Endothelial cell of umbilical vein (primary cell): ENCODE results near the gene DAB2IP. TPM values are rescaled to one million over a fixed set of nuclear protein-coding genes. Genes with fewer than 3 reads are reported as not detected.

Source experiments
- BruUV-seq: library from RNA; stranded (reverse); fragments of 400-500 nt; replicated peaks from 2 replicates; lab custom pipeline; 2021; lab: Mats Ljungman, UMichigan
- CTCF ChIA-PET: fragments of 300-600, 350-600 bp; sonication (Branson Sonifier 250); formaldehyde crosslinking; loops from one replicate; lab custom pipeline; 2021; ENCODE audit warnings: antibody characterized with exemption, inconsistent platforms; lab: Charles Lee
- POLR2A ChIA-PET: fragments of 300-600, 350-600 bp; sonication (Branson Sonifier 250); formaldehyde crosslinking; loops from one replicate; lab custom pipeline; 2021; ENCODE audit warnings: antibody characterized with exemption, inconsistent platforms; lab: Charles Lee
- DNase-seq: peaks from one replicate; pipeline ENCODE4 v3.0.0-alpha.2; 2011; ENCODE audit warnings: low read depth, low spot score
- FAIRE-seq: peaks from 2 replicates; lab custom pipeline; 2011; peaks lifted over from hg19 to GRCh38; lab: Jason Lieb, UNC
- H2AFZ ChIP-seq: 2 replicates; pipeline ENCODE4 v1.6.0; 2012; ENCODE audit warnings: low read depth, low read length, control low read depth, inconsistent platforms
- H3K27ac ChIP-seq: 2 replicates; pipeline ENCODE4 v1.5.1; 2011; ENCODE audit warnings: low read depth, mild to moderate bottlenecking, control low read depth, low read length, moderate library complexity; ENCODE audit not compliant: insufficient read depth
- H3K27me3 ChIP-seq, 2 experiments: 2 replicates each; pipeline versions ENCODE4 v1.6.0 to v1.6.1; 2011; ENCODE audit warnings: low read length in 2 of 2, mixed read lengths in 1 of 2; ENCODE audit not compliant: control insufficient read depth in 2 of 2, insufficient read depth in 2 of 2
- H3K36me3 ChIP-seq, 2 experiments: 2 replicates in 1 of 2; 3 replicates in 1 of 2; pipeline ENCODE4 v1.5.1; 2011; ENCODE audit warnings: low read length in 2 of 2, mild to moderate bottlenecking in 1 of 2, moderate library complexity in 1 of 2; ENCODE audit not compliant: control insufficient read depth in 2 of 2, insufficient read depth in 2 of 2; ENCODE audit errors: extremely low read depth in 1 of 2
- H3K4me1 ChIP-seq: 3 replicates; pipeline ENCODE4 v1.5.1; 2011; ENCODE audit warnings: mild to moderate bottlenecking, low read length; ENCODE audit not compliant: control insufficient read depth, insufficient read depth; ENCODE audit errors: extremely low read depth
- H3K4me2 ChIP-seq: 2 replicates; pipeline ENCODE4 v1.6.1; 2011; ENCODE audit warnings: low read length, control low read depth, mixed read lengths; ENCODE audit not compliant: insufficient read depth
- H3K4me3 ChIP-seq, 3 experiments: fragments of 200-600 bp in 1 of 3; sonication (generic), shearing (Covaris generic) in 1 of 3; replicated peaks in 1 of 3; 2 replicates each; pipeline ENCODE4 v1.5.1; 2011 to 2016; ENCODE audit warnings: control low read depth in 3 of 3, low read length in 3 of 3, mild to moderate bottlenecking in 2 of 3, inconsistent platforms in 1 of 3, low read depth in 1 of 3, moderate library complexity in 1 of 3; ENCODE audit not compliant: insufficient read depth in 1 of 3
- H3K79me2 ChIP-seq: 2 replicates; pipeline ENCODE4 v1.6.0; 2012; ENCODE audit warnings: low read length, inconsistent platforms; ENCODE audit not compliant: control insufficient read depth, insufficient read depth
- H3K9ac ChIP-seq: replicated peaks from 2 replicates; pipeline ENCODE3; 2011; ENCODE audit warnings: low read length, control low read depth; ENCODE audit not compliant: insufficient read depth; ENCODE audit errors: extremely low read depth
- H3K9me1 ChIP-seq: replicated peaks from 3 replicates; pipeline ENCODE4 v1.6.0; 2011; ENCODE audit warnings: mild to moderate bottlenecking, low read length; ENCODE audit not compliant: control insufficient read depth, insufficient read depth; ENCODE audit errors: extremely low read depth
- H3K9me3 ChIP-seq: replicated peaks from 2 replicates; pipeline ENCODE4 v1.5.1; 2012; ENCODE audit warnings: low read length, inconsistent platforms; ENCODE audit not compliant: control insufficient read depth, insufficient read depth
- H4K20me1 ChIP-seq: replicated peaks from 2 replicates; pipeline ENCODE3; 2011; ENCODE audit warnings: mild to moderate bottlenecking, low read length; ENCODE audit not compliant: control insufficient read depth, insufficient read depth; ENCODE audit errors: extremely low read depth
- CTCF ChIP-seq, 2 donors: IDR thresholded peaks; 1 replicate in 1 of 2; 2 replicates in 1 of 2; pipeline ENCODE4 v1.5.1; 2011; ENCODE audit warnings: low read length in 2 of 2, mild to moderate bottlenecking in 2 of 2, moderate library complexity in 2 of 2, control low read depth in 1 of 2, inconsistent platforms in 1 of 2, low read depth in 1 of 2; ENCODE audit not compliant: insufficient read depth in 1 of 2; ENCODE audit errors: extremely low read depth in 1 of 2
- EZH2 ChIP-seq: IDR thresholded peaks from 2 replicates; pipeline ENCODE4 v1.6.1; 2012; ENCODE audit warnings: borderline replicate concordance, low read depth, mild to moderate bottlenecking, moderate library complexity, low read length, inconsistent platforms; ENCODE audit not compliant: severe bottlenecking
- FOS ChIP-seq: IDR thresholded peaks from 2 replicates; pipeline ENCODE4 v1.6.1; 2011; ENCODE audit warnings: mild to moderate bottlenecking, low read length, moderate library complexity, borderline replicate concordance; ENCODE audit not compliant: insufficient read depth
- GATA2 ChIP-seq: IDR thresholded peaks from 2 replicates; pipeline ENCODE4 v1.7.0; 2011; ENCODE audit warnings: low read depth, mild to moderate bottlenecking, moderate library complexity, mixed read lengths, low read length; ENCODE audit not compliant: insufficient read length, insufficient read depth
- JUN ChIP-seq: IDR thresholded peaks from 2 replicates; pipeline ENCODE4 v1.6.1; 2011; ENCODE audit warnings: borderline replicate concordance, low read depth; ENCODE audit not compliant: insufficient read length, insufficient read depth
- MAX ChIP-seq: IDR thresholded peaks from 2 replicates; pipeline ENCODE4 v1.6.1; 2011; ENCODE audit not compliant: insufficient read depth, insufficient read length
- MYC ChIP-seq: IDR thresholded peaks from one replicate; pipeline ENCODE4 v1.6.1; 2011; ENCODE audit warnings: mild to moderate bottlenecking, low read depth, low read length
- POLR2A ChIP-seq: IDR thresholded peaks from 2 replicates; pipeline ENCODE4 v1.6.1; 2012; ENCODE audit warnings: low read depth, mild to moderate bottlenecking, control low read depth, low read length
- POLR2AphosphoS5 ChIP-seq: IDR thresholded peaks from 2 replicates; pipeline ENCODE4 v1.6.1; 2012; ENCODE audit warnings: low read depth, mild to moderate bottlenecking, control low read depth, low read length, moderate library complexity; ENCODE audit not compliant: insufficient read depth
- dilution Hi-C: fragments of 300-500 bp; cut with MboI; formaldehyde crosslinking; loops from one replicate; pipeline ENCODE4 v1.15.0; 2019; ENCODE audit warnings: low sequenced_read_pairs; ENCODE audit not compliant: extremely low pct_ligation_motif_present
- intact Hi-C: fragments of 100-400 bp; cut with micrococcal nuclease; formaldehyde crosslinking; loops from one replicate; pipeline ENCODE4 v1.10.0; 2022
- polyA plus RNA-seq, 4 experiments: library from polyadenylated mRNA; depleted of rRNA in 3 of 4; stranded (reverse) in 3 of 4; unstranded in 1 of 4; fragments of >200 nt; gene quantifications; 2 replicates each; pipeline versions ENCODE4 v1.2.1 to v1.2.3, GENCODE V29; 2011 to 2012; ENCODE audit warnings: missing spikeins in 1 of 4
- total RNA-seq: library from RNA; stranded (reverse); gene quantifications from 2 replicates; pipeline ENCODE4 v1.2.3, GENCODE V29; 2021

The DAB2IP gene
- total and polyA plus RNA-seq, 2 donors (not counting 3 experiments of a cell fraction or from before 2014, with no cell fraction given) = 29.2 to 53.6 TPM

GRCh38 chr9:121681404-121681803 is 30.0 kb downstream of the DAB2IP start:
- Histone ChIP-seq H3K9me1 (no peaks in the 10 kb centered on the region), H4K20me1 (no peaks in the 10 kb centered on the region), H3K4me3 (no peak overlapping the region), H3K9ac (no peak overlapping the region), H3K9me3 (no peaks in the 10 kb centered on the region), H3K4me2 (no peak overlapping the region), H3K4me1 (no peaks in the 10 kb centered on the region), H3K27ac (no peak overlapping the region), H3K27me3 (no peaks in the 10 kb centered on the region), H2AFZ (no peak overlapping the region), H3K79me2 (no peaks in the 10 kb centered on the region), H3K36me3 (peaks cover 0 to 15% of the 10 kb centered on the region in 2 experiments)
- CTCF ChIA-PET = interaction anchor here (1.9 to 7.8 kb wide), 4 partner anchors 43 to 135 kb away, joined by 4 to 143 read pairs (median 76); no protein-coding TSS in a partner anchor
- FAIRE-seq (no peak), DNase-seq (no peak)
- intact Hi-C loops = no loop called here
- dilution Hi-C loops = no loop called here
- no peak for TF ChIP-seq CTCF (IDR thresholded peaks at IDR 0.05; ENCODE audit: extremely low read depth in 1 of 2, insufficient read depth in 1 of 2, low read depth in 1 of 2, low read length in 2 of 2)
- no peak for TF ChIP-seq MYC
- no peak for TF ChIP-seq POLR2A
- TF ChIP-seq EZH2 = no peak
- no peak for TF ChIP-seq MAX
- TF ChIP-seq FOS = no peak
- no peak for TF ChIP-seq JUN
- no peak for TF ChIP-seq POLR2AphosphoS5
- TF ChIP-seq GATA2 = no peak
- no TSS peak for BruUV-seq
- POLR2A ChIA-PET = no interaction called here
